Measurements from ENCODE around the gene NR1I3. TPM values are rescaled to one million over a fixed set of nuclear protein-coding genes. Genes with fewer than 3 reads are reported as not detected.

Gene NR1I3
- total RNA-seq, 1 donor from 2014 or later = not detected

GRCh38 chr1:161226759-161227158 is 11.2 kb downstream of the NR1I3 start:
- Histone ChIP-seq H3K4me2 (peak overlapping the region; percentile 89), H4K20me1 (ENCODE audit: low read depth) (no peaks in the 10 kb centered on the region), H3K27ac (no peak overlapping the region), H3K4me1 (peaks cover 9% of the 10 kb centered on the region), H3K36me3 (no peaks in the 10 kb centered on the region), H3K79me2 (ENCODE audit: low read depth) (no peaks in the 10 kb centered on the region), H2AFZ (replicated peaks) (peak overlapping the region; percentile 84), H3K9me3 (ENCODE audit: low read depth) (no peaks in the 10 kb centered on the region), H3K9ac (no peak overlapping the region), H3K27me3 (no peaks in the 10 kb centered on the region), H3F3A (ENCODE audit: low read depth) (peaks cover 13% of the 10 kb centered on the region), H3K4me3 (peak overlapping the region; percentile 70)
- Mint-ChIP-seq H3K27ac (no peak overlapping the region), H3K36me3 (no peaks in the 10 kb centered on the region), H3K9me3 (no peaks in the 10 kb centered on the region), H3K27me3 (ENCODE audit: insufficient read depth, low read depth) (peaks cover 6% of the 10 kb centered on the region), H3K4me1 (peaks cover 21% of the 10 kb centered on the region), H3K4me3 (peak overlapping the region; percentile 99)
- DNase-seq (ENCODE audit: low spot score) = no peak
- TF ChIP-seq EZH2phosphoT487 (IDR thresholded peaks at IDR 0.05) (no peak), CTCF (IDR thresholded peaks at IDR 0.05) (no peak), EZH2 (IDR thresholded peaks at IDR 0.05) (no peak)

- Histone ChIP-seq H4K20me1 (ENCODE audit: low read depth) (no peaks in the 10 kb centered on the region), H3K4me3 (peak overlapping the region; percentile 70), H3K4me2 (peak overlapping the region; percentile 89), H3K79me2 (ENCODE audit: low read depth) (no peaks in the 10 kb centered on the region), H3K4me1 (peaks cover 9% of the 10 kb centered on the region), H3K36me3 (no peaks in the 10 kb centered on the region), H3K9me3 (ENCODE audit: low read depth) (no peaks in the 10 kb centered on the region), H3F3A (ENCODE audit: low read depth) (peaks cover 13% of the 10 kb centered on the region), H3K9ac (peak overlapping the region; percentile 2), H3K27me3 (no peaks in the 10 kb centered on the region), H3K27ac (no peak overlapping the region), H2AFZ (replicated peaks) (peak overlapping the region; percentile 84)
- H3K9me3 Mint-ChIP-seq = no peaks in the 10 kb centered on the region
- TF ChIP-seq CTCF (IDR thresholded peaks at IDR 0.05) (no peak), EZH2 (IDR thresholded peaks at IDR 0.05) (no peak), EZH2phosphoT487 (IDR thresholded peaks at IDR 0.05) (no peak)
- peaks cover 21% of the 10 kb centered on the region for H3K4me1 Mint-ChIP-seq
- no peaks in the 10 kb centered on the region for H3K36me3 Mint-ChIP-seq
- H3K27me3 Mint-ChIP-seq (ENCODE audit: insufficient read depth, low read depth) = peaks cover 6% of the 10 kb centered on the region
- H3K4me3 Mint-ChIP-seq = peak overlapping the region; percentile 99
- no peak for DNase-seq (ENCODE audit: low spot score)
- H3K27ac Mint-ChIP-seq = peak overlapping the region; percentile 96
Measured at GRCh38 chr1:161226320-161226711, 11.7 kb downstream of the NR1I3 start.

GRCh38 chr1:161225534-161226319 is 12.3 kb downstream of the NR1I3 start, which contains the start of gene TOMM40L:
TOMM40L (plus strand) TSS chr1:161226060; CDS start chr1:161226490, 430 bp downstream.
- H3K4me3 Mint-ChIP-seq = peak within 1 kb of the TSS; percentile 99
- no peaks in the 10 kb centered on the region for H3K36me3 ChIP-seq
- H3K36me3 Mint-ChIP-seq = no peaks in the 10 kb centered on the region
- H2AFZ ChIP-seq (replicated peaks) = peak within 1 kb of the TSS; percentile 84
- H3K27ac ChIP-seq = no peak within 1 kb of the TSS
- peak within 1 kb of the TSS; percentile 2 for H3K9ac ChIP-seq
- peaks cover 9% of the 10 kb centered on the region for H3K4me1 ChIP-seq
- peak within 1 kb of the TSS; percentile 70 for H3K4me3 ChIP-seq
- DNase-seq (ENCODE audit: low spot score) = peak; percentile 97
- no peaks in the 10 kb centered on the region for H3K27me3 ChIP-seq
- H4K20me1 ChIP-seq (ENCODE audit: low read depth) = no peaks in the 10 kb centered on the region
- peak within 1 kb of the TSS; percentile 89 for H3K4me2 ChIP-seq
- H3K9me3 ChIP-seq (ENCODE audit: low read depth) = no peaks in the 10 kb centered on the region
- H3K27ac Mint-ChIP-seq = peak within 1 kb of the TSS; percentile 96
- TF ChIP-seq CTCF (IDR thresholded peaks at IDR 0.05) (peak; percentile 55), EZH2 (IDR thresholded peaks at IDR 0.05) (no peak)
- peaks cover 5% of the 10 kb centered on the region for H3K27me3 Mint-ChIP-seq (ENCODE audit: insufficient read depth, low read depth)
- H3F3A ChIP-seq (ENCODE audit: low read depth) = peaks cover 13% of the 10 kb centered on the region
- peaks cover 21% of the 10 kb centered on the region for H3K4me1 Mint-ChIP-seq
- no peaks in the 10 kb centered on the region for H3K79me2 ChIP-seq (ENCODE audit: low read depth)
- no peaks in the 10 kb centered on the region for H3K9me3 Mint-ChIP-seq

Data from neural progenitor cell (in vitro differentiated cells).